WTC11 (cell line): ENCODE results near the gene PSMG4. TPM values are rescaled to one million over a fixed set of nuclear protein-coding genes. Genes with fewer than 3 reads are reported as not detected.

ENCODE experiments used
- ATAC-seq: fragments of 200-7000 bp; cut with Tn5 transposase; 2 replicates; pipeline ENCODE4 v1.10.0; 2021; ENCODE audit warnings: mild to moderate bottlenecking, moderate library complexity
- CTCF ChIA-PET: fragments of 300-600 bp; sonication (Branson Sonifier 250); formaldehyde crosslinking; loops from one replicate; lab custom pipeline; 2021; ENCODE audit warnings: antibody characterized with exemption; lab: Charles Lee
- POLR2A ChIA-PET: fragments of 350-600 bp; sonication (Branson Sonifier 250); formaldehyde crosslinking; loops from one replicate; lab custom pipeline; 2021; ENCODE audit warnings: antibody characterized with exemption; lab: Charles Lee
- DNase-seq: peaks from one replicate; pipeline ENCODE4 v3.0.0; 2021; ENCODE audit warnings: low spot score
- H3K27ac Mint-ChIP-seq: 2 replicates; pipeline ENCODE4 v1.8.0; 2021; ENCODE audit warnings: mixed read lengths
- H3K27me3 Mint-ChIP-seq: 2 replicates; pipeline ENCODE4 v1.8.0; 2021; ENCODE audit warnings: low read depth, mild to moderate bottlenecking, moderate library complexity, mixed read lengths
- H3K36me3 Mint-ChIP-seq: 2 replicates; pipeline ENCODE4 v1.8.0; 2021; ENCODE audit warnings: mixed read lengths
- H3K4me1 Mint-ChIP-seq: 2 replicates; pipeline ENCODE4 v1.8.0; 2022; ENCODE audit warnings: mixed read lengths
- H3K4me3 Mint-ChIP-seq: 2 replicates; pipeline ENCODE4 v1.8.0; 2021; ENCODE audit warnings: mild to moderate bottlenecking, moderate library complexity, mixed read lengths
- H3K9me3 Mint-ChIP-seq: 2 replicates; pipeline ENCODE4 v1.8.0; 2021; ENCODE audit warnings: mixed read lengths
- CBFB ChIP-seq: sonication (generic); formaldehyde crosslinking; IDR thresholded peaks from 2 replicates; pipeline ENCODE4 v1.8.1; 2022; ENCODE audit warnings: mild to moderate bottlenecking, low read depth, missing genetic modification reagents
- GABPB1 ChIP-seq: sonication (generic); formaldehyde crosslinking; IDR thresholded peaks from 2 replicates; pipeline ENCODE4 v1.8.1; 2023; ENCODE audit warnings: mild to moderate bottlenecking, missing genetic modification reagents
- GRHL2 ChIP-seq: fragments of 250-450 bp; sonication (Bioruptor Pico); IDR thresholded peaks from 2 replicates; pipeline ENCODE4 v1.8.0; 2022; ENCODE audit warnings: mild to moderate bottlenecking, moderate library complexity; ENCODE audit not compliant: insufficient replicate concordance, severe bottlenecking
- IRF2 ChIP-seq: sonication (generic); formaldehyde crosslinking; IDR thresholded peaks from 2 replicates; pipeline ENCODE4 v1.8.0; 2022; ENCODE audit warnings: low read depth, missing genetic modification reagents, borderline replicate concordance
- JUN ChIP-seq: sonication (generic); formaldehyde crosslinking; IDR thresholded peaks from 2 replicates; pipeline ENCODE4 v1.8.0; 2023; ENCODE audit warnings: mild to moderate bottlenecking, missing genetic modification reagents
- MXD4 ChIP-seq: fragments of 250-450 bp; sonication (Bioruptor Pico); IDR thresholded peaks from 2 replicates; pipeline ENCODE4 v1.8.0; 2021; ENCODE audit warnings: mild to moderate bottlenecking, moderate library complexity, borderline replicate concordance
- NR3C1 ChIP-seq: sonication (generic); formaldehyde crosslinking; conservative IDR thresholded peaks from 2 replicates; pipeline ENCODE4 v1.8.1; 2023; ENCODE audit warnings: low read depth, mild to moderate bottlenecking, missing genetic modification reagents
- PRRX2 ChIP-seq: fragments of 250-450 bp; sonication (Bioruptor Pico); IDR thresholded peaks from 2 replicates; pipeline ENCODE4 v1.8.0; 2021; ENCODE audit warnings: mild to moderate bottlenecking
- TP53 ChIP-seq: sonication (generic); formaldehyde crosslinking; IDR thresholded peaks from 2 replicates; pipeline ENCODE4 v1.8.1; 2023; ENCODE audit warnings: mild to moderate bottlenecking, missing genetic modification reagents
- ZNF138 ChIP-seq: sonication (generic); formaldehyde crosslinking; conservative IDR thresholded peaks from 2 replicates; pipeline ENCODE4 v1.8.1; 2022; ENCODE audit warnings: mild to moderate bottlenecking, moderate library complexity, missing genetic modification reagents
- total RNA-seq: library from RNA; stranded (reverse); gene quantifications from 3 replicates; pipeline ENCODE4 v1.2.3, GENCODE V29; 2021
- TF ChIP-seq, protein P1 (sequence below): sonication (generic); formaldehyde crosslinking; IDR thresholded peaks from 2 replicates; pipeline ENCODE4 v1.8.1; 2022; ENCODE audit warnings: low read depth, mild to moderate bottlenecking, moderate library complexity, missing genetic modification reagents, borderline replicate concordance
- TF ChIP-seq, protein P2 (sequence below): sonication (generic); formaldehyde crosslinking; IDR thresholded peaks from 2 replicates; pipeline ENCODE4 v1.8.0; 2022; ENCODE audit warnings: mild to moderate bottlenecking, missing genetic modification reagents
- TF ChIP-seq, protein P3 (sequence below): sonication (generic); formaldehyde crosslinking; IDR thresholded peaks from 2 replicates; pipeline ENCODE4 v1.8.0; 2022; ENCODE audit warnings: mild to moderate bottlenecking, missing genetic modification reagents
- TF ChIP-seq, protein P4 (sequence below): fragments of 200-600 bp; IDR thresholded peaks from 2 replicates; pipeline ENCODE4 v1.8.0; 2022; ENCODE audit warnings: antibody characterized with exemption
- TF ChIP-seq, protein P5 (sequence below): fragments of 250-450 bp; sonication (Bioruptor Pico); IDR thresholded peaks from 2 replicates; pipeline ENCODE4 v2.1.2; 2022; ENCODE audit warnings: mild to moderate bottlenecking, moderate library complexity
- TF ChIP-seq, protein P6 (sequence below): sonication (generic); formaldehyde crosslinking; IDR thresholded peaks from 2 replicates; pipeline ENCODE4 v1.8.0; 2022; ENCODE audit warnings: missing genetic modification reagents
- TF ChIP-seq, protein P7 (sequence below): fragments of 250-450 bp; sonication (Bioruptor Pico); conservative IDR thresholded peaks from 2 replicates; pipeline ENCODE4 v1.9.0; 2021; ENCODE audit warnings: mild to moderate bottlenecking
- TF ChIP-seq, protein P8 (sequence below): sonication (generic); formaldehyde crosslinking; IDR thresholded peaks from 2 replicates; pipeline ENCODE4 v1.8.1; 2022; ENCODE audit warnings: mild to moderate bottlenecking, missing genetic modification reagents, moderate library complexity, borderline replicate concordance

The PSMG4 gene
- total RNA-seq, 1 experiment from 2014 or later, result 38.2 TPM

DNA sequence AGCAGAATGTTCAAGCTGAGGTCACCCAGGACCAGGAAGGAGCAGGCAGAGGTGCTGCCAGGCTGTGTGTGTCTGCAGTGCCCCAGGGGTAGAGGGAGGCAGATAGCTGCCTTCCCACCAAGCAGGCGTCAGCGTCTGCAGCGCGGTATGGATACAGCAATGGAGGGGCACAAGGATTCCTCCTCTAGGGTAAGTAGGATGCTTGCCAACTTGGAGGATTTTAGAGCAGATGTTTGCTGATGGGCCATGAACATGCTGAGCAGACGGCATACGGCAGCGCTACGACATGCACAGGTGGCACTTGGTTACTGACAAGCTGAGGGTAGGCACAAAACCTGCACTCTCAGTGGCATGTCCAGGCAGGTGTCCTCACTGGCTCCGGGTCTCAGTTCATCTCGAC lies 48.1 kb downstream of the PSMG4 start:
- no peaks in the 10 kb centered on the region for H3K27me3 Mint-ChIP-seq
- no peak overlapping the region for H3K4me3 Mint-ChIP-seq
- H3K36me3 Mint-ChIP-seq, result peaks cover 34% of the 10 kb centered on the region
- ChIA-PET CTCF (no interaction called here), POLR2A (no interaction called here)
- no peak for ATAC-seq
- H3K27ac Mint-ChIP-seq, result no peak overlapping the region
- TF ChIP-seq, protein P1, sequence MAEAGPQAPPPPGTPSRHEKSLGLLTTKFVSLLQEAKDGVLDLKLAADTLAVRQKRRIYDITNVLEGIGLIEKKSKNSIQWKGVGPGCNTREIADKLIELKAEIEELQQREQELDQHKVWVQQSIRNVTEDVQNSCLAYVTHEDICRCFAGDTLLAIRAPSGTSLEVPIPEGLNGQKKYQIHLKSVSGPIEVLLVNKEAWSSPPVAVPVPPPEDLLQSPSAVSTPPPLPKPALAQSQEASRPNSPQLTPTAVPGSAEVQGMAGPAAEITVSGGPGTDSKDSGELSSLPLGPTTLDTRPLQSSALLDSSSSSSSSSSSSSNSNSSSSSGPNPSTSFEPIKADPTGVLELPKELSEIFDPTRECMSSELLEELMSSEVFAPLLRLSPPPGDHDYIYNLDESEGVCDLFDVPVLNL, result no peak
- no peak for TF ChIP-seq CBFB (CRISPR knock-in tag)
- no peak for TF ChIP-seq NR3C1 (CRISPR knock-in tag)
- TF ChIP-seq, protein P2, sequence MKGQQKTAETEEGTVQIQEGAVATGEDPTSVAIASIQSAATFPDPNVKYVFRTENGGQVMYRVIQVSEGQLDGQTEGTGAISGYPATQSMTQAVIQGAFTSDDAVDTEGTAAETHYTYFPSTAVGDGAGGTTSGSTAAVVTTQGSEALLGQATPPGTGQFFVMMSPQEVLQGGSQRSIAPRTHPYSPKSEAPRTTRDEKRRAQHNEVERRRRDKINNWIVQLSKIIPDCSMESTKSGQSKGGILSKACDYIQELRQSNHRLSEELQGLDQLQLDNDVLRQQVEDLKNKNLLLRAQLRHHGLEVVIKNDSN (CRISPR knock-in tag), result no peak
- TF ChIP-seq, protein P3, sequence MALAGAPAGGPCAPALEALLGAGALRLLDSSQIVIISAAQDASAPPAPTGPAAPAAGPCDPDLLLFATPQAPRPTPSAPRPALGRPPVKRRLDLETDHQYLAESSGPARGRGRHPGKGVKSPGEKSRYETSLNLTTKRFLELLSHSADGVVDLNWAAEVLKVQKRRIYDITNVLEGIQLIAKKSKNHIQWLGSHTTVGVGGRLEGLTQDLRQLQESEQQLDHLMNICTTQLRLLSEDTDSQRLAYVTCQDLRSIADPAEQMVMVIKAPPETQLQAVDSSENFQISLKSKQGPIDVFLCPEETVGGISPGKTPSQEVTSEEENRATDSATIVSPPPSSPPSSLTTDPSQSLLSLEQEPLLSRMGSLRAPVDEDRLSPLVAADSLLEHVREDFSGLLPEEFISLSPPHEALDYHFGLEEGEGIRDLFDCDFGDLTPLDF, result no peak
- no peak for TF ChIP-seq TP53 (CRISPR knock-in tag)
- TF ChIP-seq, protein P4, sequence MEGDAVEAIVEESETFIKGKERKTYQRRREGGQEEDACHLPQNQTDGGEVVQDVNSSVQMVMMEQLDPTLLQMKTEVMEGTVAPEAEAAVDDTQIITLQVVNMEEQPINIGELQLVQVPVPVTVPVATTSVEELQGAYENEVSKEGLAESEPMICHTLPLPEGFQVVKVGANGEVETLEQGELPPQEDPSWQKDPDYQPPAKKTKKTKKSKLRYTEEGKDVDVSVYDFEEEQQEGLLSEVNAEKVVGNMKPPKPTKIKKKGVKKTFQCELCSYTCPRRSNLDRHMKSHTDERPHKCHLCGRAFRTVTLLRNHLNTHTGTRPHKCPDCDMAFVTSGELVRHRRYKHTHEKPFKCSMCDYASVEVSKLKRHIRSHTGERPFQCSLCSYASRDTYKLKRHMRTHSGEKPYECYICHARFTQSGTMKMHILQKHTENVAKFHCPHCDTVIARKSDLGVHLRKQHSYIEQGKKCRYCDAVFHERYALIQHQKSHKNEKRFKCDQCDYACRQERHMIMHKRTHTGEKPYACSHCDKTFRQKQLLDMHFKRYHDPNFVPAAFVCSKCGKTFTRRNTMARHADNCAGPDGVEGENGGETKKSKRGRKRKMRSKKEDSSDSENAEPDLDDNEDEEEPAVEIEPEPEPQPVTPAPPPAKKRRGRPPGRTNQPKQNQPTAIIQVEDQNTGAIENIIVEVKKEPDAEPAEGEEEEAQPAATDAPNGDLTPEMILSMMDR, result no peak
- no peak for TF ChIP-seq MXD4 (CRISPR knock-in tag)
- TF ChIP-seq, protein P5, sequence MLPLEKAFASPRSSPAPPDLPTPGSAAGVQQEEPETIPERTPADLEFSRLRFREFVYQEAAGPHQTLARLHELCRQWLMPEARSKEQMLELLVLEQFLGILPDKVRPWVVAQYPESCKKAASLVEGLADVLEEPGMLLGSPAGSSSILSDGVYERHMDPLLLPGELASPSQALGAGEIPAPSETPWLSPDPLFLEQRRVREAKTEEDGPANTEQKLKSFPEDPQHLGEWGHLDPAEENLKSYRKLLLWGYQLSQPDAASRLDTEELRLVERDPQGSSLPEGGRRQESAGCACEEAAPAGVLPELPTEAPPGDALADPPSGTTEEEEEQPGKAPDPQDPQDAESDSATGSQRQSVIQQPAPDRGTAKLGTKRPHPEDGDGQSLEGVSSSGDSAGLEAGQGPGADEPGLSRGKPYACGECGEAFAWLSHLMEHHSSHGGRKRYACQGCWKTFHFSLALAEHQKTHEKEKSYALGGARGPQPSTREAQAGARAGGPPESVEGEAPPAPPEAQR, result no peak
- TF ChIP-seq, protein P6, sequence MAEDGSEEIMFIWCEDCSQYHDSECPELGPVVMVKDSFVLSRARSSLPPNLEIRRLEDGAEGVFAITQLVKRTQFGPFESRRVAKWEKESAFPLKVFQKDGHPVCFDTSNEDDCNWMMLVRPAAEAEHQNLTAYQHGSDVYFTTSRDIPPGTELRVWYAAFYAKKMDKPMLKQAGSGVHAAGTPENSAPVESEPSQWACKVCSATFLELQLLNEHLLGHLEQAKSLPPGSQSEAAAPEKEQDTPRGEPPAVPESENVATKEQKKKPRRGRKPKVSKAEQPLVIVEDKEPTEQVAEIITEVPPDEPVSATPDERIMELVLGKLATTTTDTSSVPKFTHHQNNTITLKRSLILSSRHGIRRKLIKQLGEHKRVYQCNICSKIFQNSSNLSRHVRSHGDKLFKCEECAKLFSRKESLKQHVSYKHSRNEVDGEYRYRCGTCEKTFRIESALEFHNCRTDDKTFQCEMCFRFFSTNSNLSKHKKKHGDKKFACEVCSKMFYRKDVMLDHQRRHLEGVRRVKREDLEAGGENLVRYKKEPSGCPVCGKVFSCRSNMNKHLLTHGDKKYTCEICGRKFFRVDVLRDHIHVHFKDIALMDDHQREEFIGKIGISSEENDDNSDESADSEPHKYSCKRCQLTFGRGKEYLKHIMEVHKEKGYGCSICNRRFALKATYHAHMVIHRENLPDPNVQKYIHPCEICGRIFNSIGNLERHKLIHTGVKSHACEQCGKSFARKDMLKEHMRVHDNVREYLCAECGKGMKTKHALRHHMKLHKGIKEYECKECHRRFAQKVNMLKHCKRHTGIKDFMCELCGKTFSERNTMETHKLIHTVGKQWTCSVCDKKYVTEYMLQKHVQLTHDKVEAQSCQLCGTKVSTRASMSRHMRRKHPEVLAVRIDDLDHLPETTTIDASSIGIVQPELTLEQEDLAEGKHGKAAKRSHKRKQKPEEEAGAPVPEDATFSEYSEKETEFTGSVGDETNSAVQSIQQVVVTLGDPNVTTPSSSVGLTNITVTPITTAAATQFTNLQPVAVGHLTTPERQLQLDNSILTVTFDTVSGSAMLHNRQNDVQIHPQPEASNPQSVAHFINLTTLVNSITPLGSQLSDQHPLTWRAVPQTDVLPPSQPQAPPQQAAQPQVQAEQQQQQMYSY (CRISPR knock-in tag), result no peak
- TF ChIP-seq, protein P7, sequence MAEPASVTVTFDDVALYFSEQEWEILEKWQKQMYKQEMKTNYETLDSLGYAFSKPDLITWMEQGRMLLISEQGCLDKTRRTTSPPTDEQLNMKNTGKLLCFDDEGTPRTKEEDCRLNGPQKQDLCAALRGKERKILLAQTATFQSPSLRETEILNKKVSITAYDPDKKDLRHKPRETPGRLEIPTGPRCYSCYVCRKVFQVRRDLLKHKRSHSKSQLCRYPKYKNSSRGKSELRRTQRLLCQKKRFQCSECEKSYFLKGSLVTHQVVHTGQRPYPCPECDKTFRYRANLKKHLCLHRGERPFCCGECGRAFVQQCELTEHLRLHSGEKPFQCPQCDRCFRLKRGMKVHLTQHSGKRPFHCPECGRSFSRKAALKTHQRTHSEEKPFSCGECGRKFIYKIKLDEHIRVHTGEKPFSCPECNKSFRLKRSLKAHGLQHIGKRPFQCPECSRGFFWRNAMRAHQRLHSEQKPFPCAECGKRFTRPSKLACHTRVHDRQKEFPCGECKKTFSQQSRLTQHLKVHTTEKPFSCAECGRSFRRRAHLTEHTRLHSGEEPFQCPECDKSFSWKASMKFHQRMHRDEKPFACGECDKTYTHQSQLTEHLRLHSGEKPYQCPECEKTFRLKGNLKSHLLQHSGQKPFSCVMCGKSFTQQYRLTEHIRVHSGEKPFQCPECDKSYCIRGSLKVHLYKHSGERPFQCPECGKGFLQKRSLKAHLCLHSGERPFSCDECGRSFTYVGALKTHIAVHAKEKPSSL (CRISPR knock-in tag), result no peak
- TF ChIP-seq PRRX2 (CRISPR knock-in tag), result no peak
- no peak for TF ChIP-seq GABPB1 (CRISPR knock-in tag)
- peaks cover 9% of the 10 kb centered on the region for H3K9me3 Mint-ChIP-seq
- DNase-seq, result peak; percentile 2
- H3K4me1 Mint-ChIP-seq, result peaks cover 17% of the 10 kb centered on the region

DNA sequence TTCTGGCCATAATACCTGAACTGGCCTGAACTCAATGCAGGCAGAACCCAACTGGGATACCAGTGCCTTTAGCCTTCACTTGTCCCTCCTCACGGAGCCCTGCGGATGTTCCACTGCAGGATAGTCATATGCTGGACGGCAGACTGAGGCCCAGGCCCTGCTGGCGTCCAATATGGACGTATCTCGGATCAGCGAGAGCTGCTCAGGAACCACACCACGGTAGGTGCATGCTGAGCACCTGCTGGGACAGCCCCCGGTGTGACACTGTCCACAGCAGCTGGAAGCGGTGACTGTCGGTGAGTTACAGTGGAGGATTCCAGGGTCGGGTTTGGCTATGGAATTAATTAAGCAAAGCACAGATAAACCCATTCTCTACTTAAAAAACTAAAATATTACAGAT lies 48.7 kb downstream of the PSMG4 start:
- H3K27me3 Mint-ChIP-seq, result no peaks in the 10 kb centered on the region
- TF ChIP-seq, protein P8, sequence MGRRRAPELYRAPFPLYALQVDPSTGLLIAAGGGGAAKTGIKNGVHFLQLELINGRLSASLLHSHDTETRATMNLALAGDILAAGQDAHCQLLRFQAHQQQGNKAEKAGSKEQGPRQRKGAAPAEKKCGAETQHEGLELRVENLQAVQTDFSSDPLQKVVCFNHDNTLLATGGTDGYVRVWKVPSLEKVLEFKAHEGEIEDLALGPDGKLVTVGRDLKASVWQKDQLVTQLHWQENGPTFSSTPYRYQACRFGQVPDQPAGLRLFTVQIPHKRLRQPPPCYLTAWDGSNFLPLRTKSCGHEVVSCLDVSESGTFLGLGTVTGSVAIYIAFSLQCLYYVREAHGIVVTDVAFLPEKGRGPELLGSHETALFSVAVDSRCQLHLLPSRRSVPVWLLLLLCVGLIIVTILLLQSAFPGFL, result no peak
- TF ChIP-seq ZNF138 (CRISPR knock-in tag) (no peak), IRF2 (CRISPR knock-in tag) (no peak), GRHL2 (CRISPR knock-in tag) (no peak), JUN (no peak)
- H3K27ac Mint-ChIP-seq, result peak overlapping the region; percentile 29; the same call in 1 of the 2 replicates
- ATAC-seq (no peak), DNase-seq (peak; percentile 6)
- ChIA-PET CTCF (no interaction called here), POLR2A (no interaction called here)
- no peak overlapping the region for H3K4me3 Mint-ChIP-seq
- peaks cover 34% of the 10 kb centered on the region for H3K36me3 Mint-ChIP-seq
- peaks cover 9% of the 10 kb centered on the region for H3K9me3 Mint-ChIP-seq
- H3K4me1 Mint-ChIP-seq, result peaks cover 17% of the 10 kb centered on the region
